Natural killer cell (primary cell): ENCODE measurements around the gene RALGAPB. TPM values are rescaled to one million over a fixed set of nuclear protein-coding genes. Genes with fewer than 3 reads are reported as not detected.
"Not testable (repeated sequence)": the region's sequence is repeated elsewhere in the genome, so short reads cannot be mapped to it uniquely, and the experiment has no call there.

Source experiments
- ATAC-seq, 3 donors: fragments of 150-1000 bp in 2 of 3; fragments of 200-7000 bp in 1 of 3; cut with Tn5 transposase; 1 replicate in 1 of 3; 2 replicates in 2 of 3; pipeline ENCODE4 v1.10.0; 2021; ENCODE audit warnings: mild to moderate bottlenecking in 2 of 3, moderate library complexity in 2 of 3
- DNase-seq, 2 donors: peaks; one replicate each; pipeline versions ENCODE4 v3.0.0 to v3.0.0-alpha.2; 2013 to 2021; ENCODE audit warnings: mixed read lengths in 1 of 2
- H3K27ac ChIP-seq: one replicate; pipeline ENCODE4 v1.5.1; 2013; ENCODE audit warnings: mild to moderate bottlenecking, low read length
- H3K27me3 ChIP-seq: one replicate; pipeline ENCODE4 v1.6.1; 2013; ENCODE audit warnings: low read length; ENCODE audit not compliant: control insufficient read depth, insufficient read depth
- H3K36me3 ChIP-seq: one replicate; pipeline ENCODE4 v1.6.1; 2013; ENCODE audit warnings: low read length; ENCODE audit not compliant: control insufficient read depth, insufficient read depth
- H3K4me1 ChIP-seq: one replicate; pipeline ENCODE4 v1.6.1; 2013; ENCODE audit warnings: low read length; ENCODE audit not compliant: control insufficient read depth, insufficient read depth
- H3K4me3 ChIP-seq: one replicate; pipeline ENCODE4 v1.5.1; 2013; ENCODE audit warnings: low read length
- H3K9me3 ChIP-seq: one replicate; pipeline ENCODE4 v1.6.1; 2013; ENCODE audit warnings: low read length; ENCODE audit not compliant: control insufficient read depth, insufficient read depth
- H3K27ac Mint-ChIP-seq, 2 donors: one replicate each; pipeline ENCODE4 v1.8.0; 2022; ENCODE audit warnings: mild to moderate bottlenecking in 2 of 2, mixed read lengths in 2 of 2, moderate library complexity in 1 of 2
- H3K27me3 Mint-ChIP-seq, 2 donors: one replicate each; pipeline ENCODE4 v1.8.0; 2022; ENCODE audit warnings: low read depth in 2 of 2, mixed read lengths in 2 of 2
- H3K36me3 Mint-ChIP-seq: one replicate; pipeline ENCODE4 v1.8.0; 2022; ENCODE audit warnings: mixed read lengths
- H3K4me1 Mint-ChIP-seq, 2 donors: one replicate each; pipeline ENCODE4 v1.8.0; 2022; ENCODE audit warnings: mixed read lengths in 2 of 2
- H3K4me3 Mint-ChIP-seq: one replicate; pipeline ENCODE4 v1.8.0; 2022; ENCODE audit warnings: mild to moderate bottlenecking, moderate library complexity, mixed read lengths
- H3K9me3 Mint-ChIP-seq, 2 donors: one replicate each; pipeline ENCODE4 v1.8.0; 2022; ENCODE audit warnings: mixed read lengths in 2 of 2
- WGBS: methylation state at CpG from one replicate; pipeline ENCODE4 v1.1.7; 2013; ENCODE audit warnings: missing lambda C conversion rate; ENCODE audit not compliant: insufficient coverage; 5-methylcytosine and 5-hydroxymethylcytosine counted together
- intact Hi-C: fragments of 100-400 bp; cut with micrococcal nuclease; formaldehyde crosslinking; loops from one replicate; pipeline ENCODE4 v1.14.2; 2022
- total RNA-seq, 4 donors: library from RNA; stranded (reverse); fragments of 120-200 nt in 1 of 4; gene quantifications; one replicate each; pipeline versions ENCODE4 v1.2.3 to v1.2.4, GENCODE V29; 2013 to 2022
- TF ChIP-seq, protein P1 (sequence below): fragments of 200-600 bp; IDR thresholded peaks from one replicate; pipeline ENCODE4 v1.8.0; 2022; ENCODE audit warnings: antibody characterized with exemption

The RALGAPB gene
- total RNA-seq, 3 donors from 2014 or later (not counting 1 experiment from before 2014, with no cell fraction given) = 45.1 to 73.1 (median 57.4) TPM

DNA sequence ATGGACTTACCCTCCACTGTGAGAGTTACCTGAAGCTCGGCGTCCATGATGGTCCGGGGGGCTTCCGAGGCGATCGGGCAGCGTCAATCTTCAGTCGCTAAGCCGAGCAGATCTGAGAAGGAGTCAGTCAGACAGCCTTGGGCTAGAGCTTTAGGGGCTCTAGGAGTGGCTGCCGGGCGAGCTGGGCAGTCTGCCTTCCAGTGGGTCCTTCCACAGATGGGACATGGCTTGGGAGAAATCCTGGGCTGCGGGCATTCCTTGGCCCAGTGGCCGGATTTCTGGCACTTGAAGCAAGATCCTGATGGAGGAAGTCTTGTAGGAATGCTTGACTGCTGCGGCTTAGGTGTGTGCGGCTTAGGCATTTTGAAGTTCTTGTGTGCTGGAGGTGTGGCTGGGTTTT lies 123.2 kb downstream of the RALGAPB start:
- WGBS = 91% methylated on average over 15 of the region's 15 CpGs
- H3K27ac Mint-ChIP-seq = not testable (repeated sequence)

DNA sequence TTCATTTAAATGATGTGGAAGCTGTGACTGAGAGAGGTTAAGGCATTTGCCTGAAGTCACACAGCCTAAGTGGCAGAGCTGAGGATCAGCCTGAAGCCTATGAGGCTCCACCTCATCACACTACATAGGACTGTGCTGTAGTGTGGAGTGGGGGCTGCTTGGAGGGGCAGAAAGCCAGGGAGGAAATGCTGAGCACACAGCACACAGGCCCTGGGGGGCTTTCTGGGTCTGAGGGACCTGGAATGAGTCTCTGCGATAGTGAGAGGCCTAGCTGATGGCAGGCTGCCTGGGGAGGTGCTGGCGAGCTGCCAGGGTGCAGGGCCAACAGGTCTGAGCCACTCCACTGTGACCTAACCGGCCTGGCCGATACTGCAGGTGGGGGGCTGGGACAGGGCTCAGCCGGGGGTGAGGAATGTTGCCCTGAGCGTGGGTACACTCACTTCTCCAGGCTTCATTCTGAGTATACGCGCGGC lies 126.8 kb downstream of the RALGAPB start:
- intact Hi-C loops = no loop called here
- TF ChIP-seq, protein P1, sequence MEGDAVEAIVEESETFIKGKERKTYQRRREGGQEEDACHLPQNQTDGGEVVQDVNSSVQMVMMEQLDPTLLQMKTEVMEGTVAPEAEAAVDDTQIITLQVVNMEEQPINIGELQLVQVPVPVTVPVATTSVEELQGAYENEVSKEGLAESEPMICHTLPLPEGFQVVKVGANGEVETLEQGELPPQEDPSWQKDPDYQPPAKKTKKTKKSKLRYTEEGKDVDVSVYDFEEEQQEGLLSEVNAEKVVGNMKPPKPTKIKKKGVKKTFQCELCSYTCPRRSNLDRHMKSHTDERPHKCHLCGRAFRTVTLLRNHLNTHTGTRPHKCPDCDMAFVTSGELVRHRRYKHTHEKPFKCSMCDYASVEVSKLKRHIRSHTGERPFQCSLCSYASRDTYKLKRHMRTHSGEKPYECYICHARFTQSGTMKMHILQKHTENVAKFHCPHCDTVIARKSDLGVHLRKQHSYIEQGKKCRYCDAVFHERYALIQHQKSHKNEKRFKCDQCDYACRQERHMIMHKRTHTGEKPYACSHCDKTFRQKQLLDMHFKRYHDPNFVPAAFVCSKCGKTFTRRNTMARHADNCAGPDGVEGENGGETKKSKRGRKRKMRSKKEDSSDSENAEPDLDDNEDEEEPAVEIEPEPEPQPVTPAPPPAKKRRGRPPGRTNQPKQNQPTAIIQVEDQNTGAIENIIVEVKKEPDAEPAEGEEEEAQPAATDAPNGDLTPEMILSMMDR = no peak
- H3K4me1 Mint-ChIP-seq = peaks cover 5 to 11% of the 10 kb centered on the region in 2 donors
- DNase-seq = no peak
- peaks cover 24% of the 10 kb centered on the region for H3K27me3 ChIP-seq
- 87% methylated on average over 9 of the region's 9 CpGs for WGBS
- H3K27ac Mint-ChIP-seq = no peak overlapping the region
- no peak for ATAC-seq
- H3K4me3 ChIP-seq = no peak overlapping the region
- H3K36me3 ChIP-seq = no peaks in the 10 kb centered on the region
- H3K9me3 ChIP-seq = no peaks in the 10 kb centered on the region
- H3K4me1 ChIP-seq = no peaks in the 10 kb centered on the region
- H3K9me3 Mint-ChIP-seq = no peaks in the 10 kb centered on the region
- no peak overlapping the region for H3K4me3 Mint-ChIP-seq
- peaks cover 42 to 50% of the 10 kb centered on the region in 2 donors for H3K27me3 Mint-ChIP-seq
- H3K27ac ChIP-seq = no peak overlapping the region
- H3K36me3 Mint-ChIP-seq = no peaks in the 10 kb centered on the region

More for the DNA sequence above, 123.2 kb downstream of the RALGAPB start:
- H3K4me3 ChIP-seq, ATAC-seq, H3K9me3 Mint-ChIP-seq, H3K27ac ChIP-seq, H3K4me3 Mint-ChIP-seq, H3K36me3 ChIP-seq, H3K27me3 ChIP-seq, H3K36me3 Mint-ChIP-seq, H3K9me3 ChIP-seq, DNase-seq, intact Hi-C loops, H3K4me1 ChIP-seq, H3K4me1 Mint-ChIP-seq: not testable (repeated sequence)
- peaks cover 19 to 21% of the 10 kb centered on the region in 2 donors for H3K27me3 Mint-ChIP-seq

DNA sequence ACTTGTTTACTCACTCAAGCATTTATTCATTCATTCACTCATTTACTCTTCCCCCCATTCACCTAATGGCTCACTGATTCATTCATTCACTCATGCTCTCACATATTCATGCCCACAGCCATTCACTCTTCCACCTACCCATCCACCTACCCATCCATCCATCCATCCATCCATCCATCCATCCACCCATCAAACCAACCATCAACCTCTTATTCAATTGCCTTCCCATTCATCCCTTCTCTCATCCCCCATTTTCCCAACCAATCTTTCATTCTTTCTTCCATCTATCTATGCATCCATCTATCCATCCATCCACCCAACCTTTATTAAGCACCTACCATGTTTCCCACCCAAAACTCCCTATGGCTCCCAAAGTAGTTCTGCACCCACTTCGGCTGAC lies 127.4 kb downstream of the RALGAPB start:
- Histone ChIP-seq H3K4me3 (no peak overlapping the region), H3K27ac (no peak overlapping the region), H3K36me3 (no peaks in the 10 kb centered on the region), H3K4me1 (no peaks in the 10 kb centered on the region), H3K9me3 (no peaks in the 10 kb centered on the region), H3K27me3 (peaks cover 24% of the 10 kb centered on the region)
- Mint-ChIP-seq H3K4me3 (no peak overlapping the region), H3K9me3 (no peaks in the 10 kb centered on the region), H3K27me3 (peaks cover 44 to 53% of the 10 kb centered on the region in 2 donors), H3K4me1 (peaks cover 5 to 11% of the 10 kb centered on the region in 2 donors), H3K27ac (no peak overlapping the region), H3K36me3 (no peaks in the 10 kb centered on the region)
- WGBS = 96% methylated on average over 1 of the region's 1 CpG
- DNase-seq (no peak), ATAC-seq (no peak)
- intact Hi-C loops = no loop called here
- TF ChIP-seq, protein P1 = no peak

DNA sequence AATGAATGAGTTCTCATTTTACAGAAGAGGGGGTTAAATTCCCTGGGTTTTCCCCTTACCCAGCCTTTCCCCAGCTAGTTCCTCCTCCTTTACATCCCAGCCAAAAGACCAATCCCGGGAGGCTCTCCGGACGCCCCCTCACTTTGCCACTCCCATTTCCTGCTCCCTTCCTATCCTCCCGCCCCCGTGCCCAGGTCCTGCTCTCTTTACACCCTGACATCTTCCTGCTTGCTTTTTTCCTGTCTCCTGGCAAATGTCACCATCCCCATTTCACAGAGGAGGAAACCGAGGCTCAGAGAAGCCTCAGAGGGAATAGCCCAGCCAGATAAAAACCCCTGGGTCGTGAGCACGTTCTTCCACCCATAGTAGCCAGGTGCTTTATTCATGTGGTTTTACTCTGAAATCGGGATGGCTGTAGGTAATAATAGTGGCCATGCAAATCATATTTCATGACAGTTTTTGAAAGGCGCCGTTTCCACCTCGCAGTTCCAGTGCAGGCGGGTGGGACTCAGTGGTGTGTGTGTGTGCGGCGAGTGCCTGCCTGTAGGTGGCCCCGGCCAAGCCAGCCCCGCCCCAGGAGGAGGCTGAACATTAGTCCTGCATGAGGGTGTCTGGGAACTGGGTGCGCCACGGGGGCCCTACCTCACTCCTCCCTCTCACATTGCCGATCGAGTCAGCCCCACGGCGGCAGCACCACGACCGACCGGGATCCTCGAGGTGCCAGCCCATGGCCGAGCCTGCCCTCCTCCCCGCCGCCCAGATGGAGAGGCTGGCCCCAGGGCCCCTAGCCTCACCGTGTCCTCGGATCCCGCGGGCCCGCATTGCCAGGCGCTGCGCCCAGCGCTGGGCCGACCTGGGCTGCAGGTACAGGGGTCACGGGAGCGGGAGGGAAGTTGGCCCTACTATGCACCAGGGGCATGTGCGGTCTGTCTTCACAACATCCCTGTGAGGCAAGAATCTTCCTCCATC lies 128.9 kb downstream of the RALGAPB start, which contains the start of gene ARHGAP40:
Gene ARHGAP40 (plus strand): TSS at position 594 of the 969 bp plus-strand sequence.
- Histone ChIP-seq H3K27me3 (peaks cover 24% of the 10 kb centered on the region), H3K27ac (no peak within 1 kb of the TSS), H3K4me3 (no peak within 1 kb of the TSS), H3K36me3 (no peaks in the 10 kb centered on the region), H3K9me3 (no peaks in the 10 kb centered on the region), H3K4me1 (no peaks in the 10 kb centered on the region)
- H3K4me1 Mint-ChIP-seq = peaks cover 5 to 11% of the 10 kb centered on the region in 2 donors
- 11% methylated on average over 42 of the region's 42 CpGs for whole genome bisulfite sequencing
- ATAC-seq = peak in 2 of 3 donors; percentile 47 to 67
- DNase-seq = no peak
- H3K4me3 Mint-ChIP-seq = no peak within 1 kb of the TSS
- no peak within 1 kb of the TSS for H3K27ac Mint-ChIP-seq
- H3K9me3 Mint-ChIP-seq = no peaks in the 10 kb centered on the region
- intact Hi-C loops = no loop called here
- H3K27me3 Mint-ChIP-seq = peaks cover 45 to 63% of the 10 kb centered on the region in 2 donors
- no peaks in the 10 kb centered on the region for H3K36me3 Mint-ChIP-seq
- TF ChIP-seq, protein P1 = no peak
